Measurements from ENCODE around the gene VDR. TPM values are rescaled to one million over a fixed set of nuclear protein-coding genes. Genes with fewer than 3 reads are reported as not detected.
A peak's percentile ranks its signal among the peaks of the same experiment; 100 is the strongest.

The VDR gene
- total RNA-seq, 1 experiment from 2014 or later, result 9.5 TPM

DNA sequence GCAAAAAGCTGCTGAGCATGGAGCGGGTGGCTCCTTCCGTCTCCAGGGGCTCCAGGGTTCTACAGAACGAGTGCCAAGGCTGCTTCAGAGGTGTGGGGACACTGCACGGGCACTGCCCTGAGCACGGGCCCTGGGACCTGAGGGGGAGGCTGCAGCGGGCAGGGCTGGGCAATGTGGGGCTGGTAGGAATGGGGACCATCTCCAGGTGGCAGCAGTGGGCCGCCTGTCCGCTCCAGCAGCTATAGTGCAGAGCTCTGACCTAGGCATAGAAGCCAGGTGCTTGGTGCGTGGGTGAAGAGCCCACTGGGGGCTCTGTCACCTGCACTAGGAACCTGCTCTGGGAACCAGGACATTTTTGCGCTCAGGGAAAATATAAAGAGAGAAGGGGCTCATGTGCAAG, 107.4 kb downstream of the VDR start (continued):
- TF ChIP-seq REST (IDR thresholded peaks at IDR 0.05; ENCODE audit: low read depth) (no peak), RAD21 (IDR thresholded peaks at IDR 0.05; ENCODE audit: low read depth) (peak; percentile 86), ELF1 (IDR thresholded peaks at IDR 0.05; ENCODE audit: borderline replicate concordance, low read depth) (no peak)

GRCh38 chr12:47795814-47796411, 108.9 kb downstream of the VDR start:
- no peak for ATAC-seq
- peaks cover 0 to 7% of the 10 kb centered on the region in 2 experiments; a peak in 3 of 4 replicates for H3K36me3 ChIP-seq (ENCODE audit: control insufficient read depth in 1 of 2, insufficient read depth in 2 of 2, low read length in 2 of 2)
- CTCF ChIA-PET, result interaction anchor here (7.7 kb wide), 1 partner anchor 42 kb away, joined by 85 read pairs; no protein-coding TSS in a partner anchor
- H2AFZ ChIP-seq (ENCODE audit: low read depth, low read length, poor library complexity, severe bottlenecking), result no peak overlapping the region
- no peak overlapping the region for H3K4me3 ChIP-seq (replicated peaks in 1 of 2; ENCODE audit: low read depth in 1 of 2, low read length in 2 of 2)
- H3K9me2 ChIP-seq (ENCODE audit: insufficient read depth), result no peaks in the 10 kb centered on the region
- DNase-seq (ENCODE audit: low read depth, low spot score), result no peak
- no peak overlapping the region for H3K27ac ChIP-seq (ENCODE audit: low read depth, low read length)
- no TSS peak for BruUV-seq (replicated peaks)
- RAD21 ChIA-PET (ENCODE audit: low non-redundant PET in 1 of 2, low total read pairs in 2 of 2, uncharacterized antibody in 2 of 2, unreplicated experiment in 2 of 2), result no interaction called here
- POLR2A ChIA-PET, result no interaction called here
- TF ChIP-seq ZNF274 (IDR thresholded peaks at IDR 0.05; ENCODE audit: low read depth, low read length) (no peak), ELF1 (IDR thresholded peaks at IDR 0.05; ENCODE audit: borderline replicate concordance, low read depth) (no peak), SP1 (IDR thresholded peaks at IDR 0.05; ENCODE audit: low read depth) (no peak), EZH2 (IDR thresholded peaks at IDR 0.05) (no peak), SRF (IDR thresholded peaks at IDR 0.05; ENCODE audit: low read depth) (no peak), CEBPB (IDR thresholded peaks at IDR 0.05; ENCODE audit: low read depth) (no peak), EZH2phosphoT487 (IDR thresholded peaks at IDR 0.05; ENCODE audit: borderline replicate concordance) (no peak), TCF7L2 (IDR thresholded peaks at IDR 0.05; ENCODE audit: borderline replicate concordance, extremely low read depth, insufficient read depth, insufficient read length) (no peak)
- TF ChIP-seq, protein P1, sequence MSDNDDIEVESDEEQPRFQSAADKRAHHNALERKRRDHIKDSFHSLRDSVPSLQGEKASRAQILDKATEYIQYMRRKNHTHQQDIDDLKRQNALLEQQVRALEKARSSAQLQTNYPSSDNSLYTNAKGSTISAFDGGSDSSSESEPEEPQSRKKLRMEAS (IDR thresholded peaks at IDR 0.05), result no peak
- no peaks in the 10 kb centered on the region for H3K4me1 ChIP-seq (ENCODE audit: control insufficient read depth in 1 of 2, insufficient read depth in 2 of 2, low read length in 2 of 2)
- no peaks in the 10 kb centered on the region for H4K20me1 ChIP-seq (ENCODE audit: insufficient read depth)
- no peaks in the 10 kb centered on the region for H3K9me3 ChIP-seq (ENCODE audit: control insufficient read depth in 1 of 2, insufficient read depth in 1 of 2, low read depth in 1 of 2, low read length in 2 of 2)
- H3K79me2 ChIP-seq (ENCODE audit: insufficient read depth, low read length), result no peaks in the 10 kb centered on the region
- H3K4me2 ChIP-seq (ENCODE audit: low read length), result no peak overlapping the region
- H3K9ac ChIP-seq (ENCODE audit: low read length), result no peak overlapping the region
- intact Hi-C loops (cut with micrococcal nuclease), result no loop called here
- no peaks in the 10 kb centered on the region for H3K27me3 ChIP-seq (ENCODE audit: insufficient read depth, low read length)

Data from HCT116 (cell line).